Bronchial epithelial cell (primary cell): Measurements from ENCODE around the gene NRP2. TPM values are rescaled to one million over a fixed set of nuclear protein-coding genes. Genes with fewer than 3 reads are reported as not detected.

Source experiments
- DNase-seq: peaks from one replicate; pipeline ENCODE4 v3.0.0-alpha.2; 2010; ENCODE audit warnings: low read depth
- FAIRE-seq: peaks from 2 replicates; lab custom pipeline; 2011; peaks lifted over from hg19 to GRCh38; lab: Jason Lieb, UNC
- H3K27me3 ChIP-seq: 2 replicates; pipeline ENCODE4 v1.5.1; 2011; ENCODE audit warnings: low read length; ENCODE audit not compliant: control insufficient read depth, insufficient read depth
- H3K36me3 ChIP-seq: 2 replicates; pipeline ENCODE4 v1.5.1; 2011; ENCODE audit warnings: low read length; ENCODE audit not compliant: control insufficient read depth, insufficient read depth
- H3K4me3 ChIP-seq: 2 replicates; pipeline ENCODE4 v1.5.1; 2011; ENCODE audit warnings: mild to moderate bottlenecking, low read depth, low read length, control low read depth
- CTCF ChIP-seq: IDR thresholded peaks from 2 replicates; pipeline ENCODE4 v1.5.1; 2011; ENCODE audit warnings: mild to moderate bottlenecking, moderate library complexity, low read length, control low read depth, inconsistent platforms; ENCODE audit not compliant: insufficient read depth, severe bottlenecking
- total RNA-seq: library from RNA; depleted of rRNA; stranded (reverse); fragments of >200 nt; gene quantifications from 2 replicates; pipeline ENCODE4 v1.2.1, GENCODE V29; 2014

Gene NRP2
- total RNA-seq, 1 donor from 2014 or later = 21.3 TPM

GRCh38 chr2:205845446-205845845 is 163.1 kb downstream of the NRP2 start:
- no peak for TF ChIP-seq CTCF

More at GRCh38 chr2:205845446-205845845, 163.1 kb downstream of the NRP2 start:
- DNase-seq = no peak
- Histone ChIP-seq H3K4me3 (no peak overlapping the region), H3K27me3 (peaks cover 2% of the 10 kb centered on the region), H3K36me3 (no peaks in the 10 kb centered on the region)
- no peak for FAIRE-seq
